Skeletal muscle satellite cell (primary cell): ENCODE measurements around the gene TET1.
"Not testable (repeated sequence)": the region's sequence is repeated elsewhere in the genome, so short reads cannot be mapped to it uniquely, and the experiment has no call there.

Source experiments
- H3K27me3 ChIP-seq: 2 replicates; pipeline ENCODE4 v1.7.0; 2013; ENCODE audit warnings: low read length; ENCODE audit not compliant: control insufficient read depth, insufficient read depth
- H3K36me3 ChIP-seq: 2 replicates; pipeline ENCODE4 v1.7.0; 2013; ENCODE audit warnings: mild to moderate bottlenecking, control low read depth, low read length; ENCODE audit not compliant: insufficient read depth
- H3K4me1 ChIP-seq: 2 replicates; pipeline ENCODE4 v1.7.0; 2013; ENCODE audit warnings: low read length; ENCODE audit not compliant: control insufficient read depth, insufficient read depth
- H3K4me2 ChIP-seq: 2 replicates; pipeline ENCODE4 v1.7.0; 2013; ENCODE audit warnings: mild to moderate bottlenecking, low read length
- H3K4me3 ChIP-seq: 2 replicates; pipeline ENCODE4 v1.7.0; 2013; ENCODE audit warnings: low read length
- H3K9ac ChIP-seq: 2 replicates; pipeline ENCODE4 v1.7.0; 2013; ENCODE audit warnings: mild to moderate bottlenecking, low read depth, low read length, moderate library complexity
- H3K9me3 ChIP-seq: replicated peaks from 2 replicates; pipeline ENCODE4 v1.7.0; 2013; ENCODE audit warnings: mild to moderate bottlenecking, control low read depth, low read length

The TET1 gene

DNA sequence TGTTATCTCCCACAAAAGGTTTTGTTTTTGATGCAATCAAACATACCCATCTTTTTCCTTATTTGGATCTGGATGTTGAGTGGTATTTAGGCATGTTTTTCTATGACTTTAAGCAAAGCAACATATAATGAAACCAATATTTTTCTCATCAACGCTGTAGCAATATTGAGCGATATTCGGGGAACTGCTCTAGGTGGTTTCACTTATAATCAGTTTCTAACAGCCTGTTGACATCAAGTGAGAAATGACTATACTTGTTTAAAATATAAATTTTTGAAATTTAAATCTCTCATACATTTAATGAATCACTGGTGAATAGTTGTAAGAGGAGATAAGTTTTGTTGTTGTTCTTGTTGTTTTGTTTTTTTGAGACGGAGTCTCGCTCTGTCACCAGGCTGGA, 108.1 kb downstream of the TET1 start:
- H3K36me3 ChIP-seq: no peaks in the 10 kb centered on the region
- H3K4me1 ChIP-seq: peaks cover 31% of the 10 kb centered on the region
- H3K4me3 ChIP-seq: no peak overlapping the region
- H3K9ac ChIP-seq: no peak overlapping the region
- H3K27me3 ChIP-seq: no peaks in the 10 kb centered on the region
- H3K9me3 ChIP-seq: no peaks in the 10 kb centered on the region
- no peak overlapping the region for H3K4me2 ChIP-seq

DNA sequence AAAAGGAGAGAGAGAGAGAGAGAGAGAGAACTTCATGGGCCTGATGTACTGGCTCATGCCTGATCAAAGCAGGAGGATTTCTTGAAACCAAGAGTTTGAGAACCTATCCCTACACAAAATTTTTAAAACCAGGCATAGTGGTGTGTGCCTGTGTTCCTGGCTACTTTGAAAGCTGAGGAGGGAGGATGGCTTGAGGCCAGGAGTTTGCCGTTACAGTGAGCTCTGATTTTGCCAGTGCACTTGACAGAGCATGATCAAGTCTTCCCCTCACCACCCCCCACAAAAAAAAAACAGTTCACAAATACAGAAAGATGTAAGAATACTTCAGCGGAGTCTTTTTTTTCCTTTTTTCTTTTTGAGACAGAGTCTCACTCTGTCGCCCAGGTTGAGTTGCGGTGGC, 108.8 kb downstream of the TET1 start:
- Histone ChIP-seq H3K27me3 (no peaks in the 10 kb centered on the region), H3K36me3 (no peaks in the 10 kb centered on the region), H3K9me3 (no peaks in the 10 kb centered on the region), H3K4me3 (no peak overlapping the region), H3K9ac (no peak overlapping the region), H3K4me1 (peaks cover 31% of the 10 kb centered on the region), H3K4me2 (no peak overlapping the region)

DNA sequence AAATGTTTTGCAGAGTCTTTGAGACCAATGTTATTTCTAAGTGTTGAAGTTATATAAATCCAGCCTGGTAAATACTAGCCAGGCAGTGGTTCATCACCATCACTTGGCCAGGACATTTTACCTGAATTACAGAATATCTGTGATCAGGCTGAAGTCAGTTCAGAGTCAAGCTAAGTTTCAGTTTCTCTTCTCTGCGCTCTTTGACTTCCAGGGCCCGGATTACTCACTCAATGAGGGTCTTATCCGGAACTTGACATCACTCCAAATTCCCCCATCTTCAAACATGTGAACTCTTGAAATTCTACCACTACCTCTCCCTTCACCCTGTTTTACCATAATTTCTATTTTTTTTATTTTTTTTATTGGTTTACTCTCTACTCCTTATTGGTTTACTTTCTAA, 124.3 kb downstream of the TET1 start:
- no peak overlapping the region for H3K4me2 ChIP-seq
- no peaks in the 10 kb centered on the region for H3K27me3 ChIP-seq
- no peaks in the 10 kb centered on the region for H3K9me3 ChIP-seq
- peaks cover 9% of the 10 kb centered on the region for H3K36me3 ChIP-seq
- no peak overlapping the region for H3K4me3 ChIP-seq
- no peaks in the 10 kb centered on the region for H3K4me1 ChIP-seq
- H3K9ac ChIP-seq: no peak overlapping the region

DNA sequence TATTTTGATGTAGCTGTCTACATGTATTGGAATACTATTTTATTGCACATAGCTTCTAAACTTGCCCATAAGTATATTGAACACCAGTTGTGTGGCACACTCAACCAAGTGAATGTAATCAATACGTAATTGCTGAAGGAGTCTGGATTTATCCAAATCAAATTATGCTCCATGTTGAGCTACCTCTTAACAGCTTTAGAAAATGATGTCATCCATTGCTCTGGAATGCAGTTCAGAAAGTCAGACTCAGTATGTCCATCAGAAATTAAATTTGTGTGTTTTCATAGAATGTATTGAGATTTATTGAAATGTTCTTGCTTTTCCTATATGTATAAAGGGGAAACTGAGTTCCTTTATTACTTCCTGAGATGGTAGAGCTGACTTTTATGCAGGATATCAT, 135.9 kb downstream of the TET1 start:
- Histone ChIP-seq H3K4me1 (peaks cover 15% of the 10 kb centered on the region), H3K4me3 (no peak overlapping the region), H3K4me2 (no peak overlapping the region), H3K9ac (no peak overlapping the region), H3K36me3 (no peaks in the 10 kb centered on the region), H3K9me3 (no peaks in the 10 kb centered on the region), H3K27me3 (no peaks in the 10 kb centered on the region)

DNA sequence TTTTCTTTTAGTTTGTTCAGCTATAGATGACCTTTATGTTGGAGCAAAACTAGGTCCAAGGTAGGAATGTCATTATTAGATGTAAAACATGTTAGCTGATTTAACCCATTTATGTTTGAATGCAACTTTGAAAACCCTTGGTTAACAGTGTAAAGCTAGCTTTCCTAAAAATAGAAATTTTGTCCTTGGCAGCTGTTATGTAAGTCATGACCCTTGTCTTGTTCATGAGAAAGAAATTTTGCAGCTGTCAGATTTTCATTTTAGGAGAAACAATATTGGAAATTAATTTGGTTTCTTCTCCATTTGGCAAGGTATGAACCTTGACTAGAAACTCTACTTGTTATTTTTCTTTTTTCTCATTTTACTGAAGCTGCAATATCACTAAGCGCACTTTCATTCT, 137.0 kb downstream of the TET1 start:
- H3K4me1 ChIP-seq: peaks cover 15% of the 10 kb centered on the region
- H3K4me2 ChIP-seq: no peak overlapping the region
- no peaks in the 10 kb centered on the region for H3K9me3 ChIP-seq
- H3K27me3 ChIP-seq: no peaks in the 10 kb centered on the region
- no peak overlapping the region for H3K9ac ChIP-seq
- H3K4me3 ChIP-seq: no peak overlapping the region
- no peaks in the 10 kb centered on the region for H3K36me3 ChIP-seq

DNA sequence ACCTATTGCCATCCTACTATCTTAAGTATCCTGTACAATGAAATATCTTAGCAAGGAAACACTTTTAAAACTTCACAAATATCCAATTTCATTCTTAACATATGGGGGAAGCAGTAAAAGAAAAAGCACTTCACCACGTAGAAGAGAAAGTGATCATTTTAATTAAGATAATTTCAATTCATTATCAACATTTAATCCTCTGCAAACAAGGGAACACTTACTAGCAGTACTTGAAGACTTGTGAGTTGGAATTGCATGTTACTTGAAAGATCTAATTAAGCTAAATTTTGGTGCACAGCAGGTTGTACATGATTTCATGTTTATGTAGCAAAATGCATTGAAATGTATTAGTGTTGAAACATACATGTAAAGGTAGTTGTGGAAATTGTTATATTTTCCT, 140.1 kb downstream of the TET1 start:
- Histone ChIP-seq H3K36me3 (no peaks in the 10 kb centered on the region), H3K9me3 (no peaks in the 10 kb centered on the region)

DNA sequence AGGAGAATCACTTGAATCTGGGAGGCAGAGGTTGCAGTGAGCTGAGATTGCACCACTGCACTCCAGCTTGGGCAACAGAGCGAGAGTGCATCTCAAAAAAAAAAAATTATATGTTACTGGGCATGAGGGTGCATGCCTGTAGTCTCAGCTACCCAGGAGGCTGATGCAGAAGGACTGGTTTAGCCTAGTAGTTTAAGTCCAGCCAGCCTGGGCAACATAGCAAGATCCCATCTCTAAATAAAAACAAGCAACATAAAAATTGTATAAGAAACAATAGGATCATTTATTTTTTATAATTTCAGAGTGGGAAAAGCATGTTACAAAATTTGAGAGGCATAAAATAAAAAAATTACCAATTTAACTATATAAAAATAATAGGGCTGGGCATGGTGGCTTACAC, 145.4 kb downstream of the TET1 start:
- Histone ChIP-seq H3K9me3 (no peaks in the 10 kb centered on the region), H3K9ac (no peak overlapping the region), H3K36me3 (no peaks in the 10 kb centered on the region), H3K4me3 (no peak overlapping the region), H3K4me1 (no peaks in the 10 kb centered on the region), H3K27me3 (no peaks in the 10 kb centered on the region), H3K4me2 (no peak overlapping the region)

More for the DNA sequence above, 140.1 kb downstream of the TET1 start:
- Histone ChIP-seq H3K4me2 (no peak overlapping the region), H3K4me3 (no peak overlapping the region), H3K9ac (no peak overlapping the region), H3K27me3 (no peaks in the 10 kb centered on the region), H3K4me1 (peaks cover 15% of the 10 kb centered on the region)

DNA sequence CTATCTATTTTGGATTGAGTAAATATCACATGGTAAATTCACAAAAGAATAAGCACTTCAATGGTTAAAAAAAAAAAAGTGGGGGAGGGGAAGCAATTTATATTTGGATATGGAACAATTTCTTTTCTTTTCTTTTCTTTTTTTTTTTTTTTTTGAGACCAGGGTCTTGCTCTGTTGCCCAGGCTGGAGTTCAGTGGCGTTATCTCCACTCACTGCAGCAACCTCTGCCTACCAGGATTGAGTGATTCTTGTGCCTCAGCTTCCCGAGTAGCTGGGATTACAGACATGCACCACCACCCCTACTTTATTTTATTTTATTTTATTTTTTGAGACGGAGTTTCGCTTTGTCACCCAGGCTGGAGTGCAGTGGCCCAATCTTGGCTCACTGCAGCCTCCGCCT, 148.8 kb downstream of the TET1 start:
- not testable (repeated sequence) for H3K36me3 ChIP-seq, H3K4me3 ChIP-seq, H3K9ac ChIP-seq, H3K4me1 ChIP-seq, H3K4me2 ChIP-seq, H3K9me3 ChIP-seq, H3K27me3 ChIP-seq

DNA sequence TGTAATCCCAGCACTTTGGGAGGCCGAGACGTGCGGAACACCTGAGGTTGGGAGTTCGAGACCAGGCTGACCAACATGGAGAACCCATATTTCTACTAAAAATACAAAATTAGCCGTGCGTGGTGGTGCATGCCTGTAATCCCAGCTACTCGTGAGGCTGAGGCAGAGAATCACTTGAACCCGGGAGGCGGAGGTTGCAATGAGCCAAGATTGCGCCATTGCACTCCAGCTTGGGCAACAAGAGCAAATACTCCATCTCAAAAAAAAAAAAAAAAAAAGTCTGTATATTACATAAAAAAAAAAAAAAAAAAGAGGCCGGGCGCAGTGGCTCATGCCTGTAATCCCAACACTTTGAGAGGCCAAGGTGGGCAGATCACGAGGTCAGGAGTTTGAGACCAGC, 152.9 kb downstream of the TET1 start:
- H3K4me2 ChIP-seq, H3K9ac ChIP-seq, H3K27me3 ChIP-seq, H3K36me3 ChIP-seq, H3K4me3 ChIP-seq, H3K9me3 ChIP-seq, H3K4me1 ChIP-seq: not testable (repeated sequence)

DNA sequence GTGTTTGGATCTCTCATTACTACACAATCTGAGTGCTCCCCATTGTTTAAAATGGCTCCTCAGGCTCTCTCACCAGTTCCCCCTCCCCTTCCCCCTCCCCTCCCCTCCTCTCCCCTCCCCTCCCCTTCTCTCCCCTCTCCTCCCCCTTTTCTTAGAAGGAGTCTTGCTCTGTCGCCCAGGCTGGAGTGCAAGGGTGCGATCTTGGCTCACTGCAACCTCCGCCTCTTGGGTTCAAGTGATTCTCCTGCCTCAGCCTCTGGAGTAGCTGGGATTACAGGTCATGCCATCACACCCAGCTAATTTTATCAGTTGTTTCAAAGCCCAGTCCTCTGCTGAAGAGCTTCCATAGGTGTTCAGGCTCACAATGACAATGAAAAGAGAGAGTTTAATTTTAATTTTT, 157.3 kb downstream of the TET1 start:
- Histone ChIP-seq H3K4me3 (no peak overlapping the region), H3K36me3 (no peaks in the 10 kb centered on the region), H3K4me2 (no peak overlapping the region), H3K4me1 (peaks cover under 1% of the 10 kb centered on the region), H3K9ac (no peak overlapping the region), H3K27me3 (no peaks in the 10 kb centered on the region), H3K9me3 (no peaks in the 10 kb centered on the region)

DNA sequence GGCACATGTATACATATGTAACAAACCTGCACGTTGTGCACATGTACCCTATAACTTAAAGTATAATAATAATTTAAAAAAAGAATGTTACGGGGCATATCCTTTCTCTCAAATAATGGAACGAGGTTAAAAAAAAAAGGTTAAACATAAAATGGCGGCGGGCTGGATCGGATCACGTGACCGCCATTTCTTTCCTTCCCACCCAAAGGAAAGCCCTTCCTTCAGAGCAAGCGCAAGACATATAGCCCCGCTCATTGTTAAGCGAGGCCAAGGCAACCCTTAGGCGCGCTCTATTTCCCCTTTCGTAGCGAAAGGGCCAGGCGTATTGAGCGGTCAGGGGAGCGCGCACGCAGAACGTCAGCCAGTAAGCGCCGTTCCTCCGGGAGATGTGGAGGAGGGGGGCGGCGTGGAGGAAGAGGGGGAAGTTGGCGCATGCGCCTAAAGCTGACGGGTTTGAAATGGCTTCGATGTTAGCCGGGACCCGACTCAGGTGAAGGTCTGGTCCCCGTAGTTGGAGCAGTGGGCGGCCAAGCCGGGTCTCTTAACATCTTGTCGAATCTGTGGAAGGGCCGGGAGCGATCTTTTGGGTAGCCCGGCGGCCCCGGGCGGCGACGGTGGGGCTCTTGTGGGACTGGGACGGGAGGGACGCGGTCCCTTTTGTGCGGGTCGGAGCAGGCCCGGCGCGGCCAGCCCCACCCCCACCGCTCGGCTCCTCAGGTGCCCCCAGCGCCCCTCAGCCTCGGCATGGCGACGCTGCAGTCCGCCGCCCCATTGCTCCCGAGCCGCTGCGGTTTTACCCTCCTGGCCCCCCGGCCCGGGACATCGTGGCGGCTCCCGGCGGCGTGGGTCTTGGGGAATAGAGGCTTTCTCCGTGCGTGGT, 160.9 kb downstream of the TET1 start, which contains the start of gene CCAR1:
TSS of gene CCAR1 (plus strand) at position 447 of the 880 bp plus-strand sequence. CDS start 1,266 bp downstream, outside the sequence.
- Histone ChIP-seq H3K27me3 (no peaks in the 10 kb centered on the region), H3K4me3 (peak within 1 kb of the TSS; percentile 100)

More for the DNA sequence above, 160.9 kb downstream of the TET1 start, which contains the start of gene CCAR1:
- H3K9ac ChIP-seq: peak within 1 kb of the TSS; percentile 100
- peak within 1 kb of the TSS; percentile 87 for H3K4me2 ChIP-seq
- H3K9me3 ChIP-seq: no peaks in the 10 kb centered on the region
- peaks cover 22% of the 10 kb centered on the region for H3K36me3 ChIP-seq
- peaks cover 5% of the 10 kb centered on the region for H3K4me1 ChIP-seq
